Right ventricle myocardium inferior (tissue), 1 donor: ENCODE data around the gene SOX1. TPM values are rescaled to one million over a fixed set of nuclear protein-coding genes. Genes with fewer than 3 reads are reported as not detected.

Experiments
- ATAC-seq: fragments of 200-7000 bp; cut with Tn5 transposase; one replicate; pipeline ENCODE4 v1.9.1; 2020; ENCODE audit warnings: mild to moderate bottlenecking, moderate library complexity
- DNase-seq: peaks from one replicate; pipeline ENCODE4 v3.0.0; 2021; ENCODE audit errors: missing footprints
- intact Hi-C: fragments of 100-400 bp; cut with DNase I; formaldehyde crosslinking; loops from one replicate; pipeline ENCODE4 v1.11.0; 2022
- total RNA-seq: library from RNA; stranded (reverse); fragmentation: NEBNext Ultra II Directional; extraction: Animal tissue kit (Norgen Biotek cat#: 25700); gene quantifications from one replicate; pipeline ENCODE4 v1.2.1, GENCODE V29; 2021
- donor health status: DM: no; HTN: yes; CAD: no; lungs with severe emphysema.

Gene SOX1
- total RNA-seq, 1 donor from 2014 or later, result not detected

- peak; percentile 45 for DNase-seq
- intact Hi-C loops, result no loop called here
- no peak for ATAC-seq
These were observed 34.5 kb downstream of the SOX1 start for GRCh38 chr13:112101360-112101930.

GRCh38 chr13:112102243-112102642 is 35.3 kb downstream of the SOX1 start:
- intact Hi-C loops, result no loop called here
- ATAC-seq (no peak), DNase-seq (peak; percentile 43)

DNA sequence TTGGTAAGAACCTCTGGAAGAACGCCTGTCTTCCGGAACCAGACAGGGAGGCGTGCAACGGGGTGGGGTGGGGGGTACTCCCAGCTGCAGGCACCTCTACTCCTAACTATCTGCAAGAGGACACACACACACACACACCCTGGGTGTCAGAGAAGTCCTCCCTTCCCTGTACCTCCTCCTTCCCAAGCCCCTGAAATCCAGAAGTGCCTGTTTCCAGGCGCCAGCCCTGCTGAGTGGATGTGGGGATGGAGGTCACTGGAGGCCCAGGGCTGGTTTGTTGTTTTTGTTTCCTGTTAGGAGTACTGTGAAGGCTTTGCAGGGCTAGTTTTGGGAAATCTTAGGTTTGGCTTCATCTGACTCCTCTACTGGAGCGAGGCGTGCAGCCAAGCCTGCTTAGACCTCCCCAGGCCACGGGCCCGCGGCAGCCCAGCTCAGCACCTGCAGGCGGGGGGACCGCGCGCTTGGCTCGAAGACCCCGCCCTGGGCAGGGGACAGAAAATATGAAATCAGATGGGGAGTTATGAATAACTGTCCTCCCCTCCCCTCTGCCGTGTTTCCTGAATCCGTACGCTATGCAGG is 36.4 kb downstream of the SOX1 start:
- intact Hi-C loops, result no loop called here
- DNase-seq (peak; percentile 45), ATAC-seq (no peak)

GRCh38 chr13:112103961-112104880 is 37.3 kb downstream of the SOX1 start:
- intact Hi-C loops, result no loop called here
- ATAC-seq, result no peak
- no peak for DNase-seq

DNA sequence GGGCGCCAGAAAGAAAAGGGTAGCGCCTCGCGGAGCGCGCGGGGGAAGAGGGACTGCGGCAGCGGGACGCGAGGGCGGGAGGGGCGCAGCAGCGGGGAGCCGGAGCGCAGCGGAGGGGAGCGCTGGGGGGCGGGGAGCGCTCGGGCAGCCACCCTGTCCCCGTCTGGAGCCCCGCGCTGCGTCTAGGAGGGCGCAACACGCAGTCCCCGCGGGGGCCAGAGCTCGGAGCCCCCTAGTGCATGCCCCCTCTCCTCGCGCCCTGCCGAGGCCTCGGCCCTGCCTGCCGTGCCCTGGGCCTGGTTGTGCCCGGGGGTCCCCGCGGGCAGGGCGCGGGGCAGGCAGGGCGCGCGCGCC is 37.9 kb downstream of the SOX1 start:
- no peak for DNase-seq
- no peak for ATAC-seq
- intact Hi-C loops, result no loop called here

- intact Hi-C loops, result no loop called here
- no peak for DNase-seq
- no peak for ATAC-seq
These were observed 38.3 kb downstream of the SOX1 start for GRCh38 chr13:112105244-112105681.

GRCh38 chr13:112105892-112106291 is 38.9 kb downstream of the SOX1 start:
- ATAC-seq (no peak), DNase-seq (no peak)
- intact Hi-C loops, result no loop called here

- ATAC-seq, result no peak
- intact Hi-C loops, result no loop called here
- DNase-seq, result peak; percentile 43
These were observed 39.7 kb downstream of the SOX1 start for GRCh38 chr13:112106478-112107141.

GRCh38 chr13:112107289-112107688 is 40.3 kb downstream of the SOX1 start:
- DNase-seq, result peak; percentile 37
- intact Hi-C loops, result no loop called here

GRCh38 chr13:112110479-112110878 is 43.5 kb downstream of the SOX1 start:
- ATAC-seq (no peak), DNase-seq (no peak)
- intact Hi-C loops, result no loop called here

More at GRCh38 chr13:112107289-112107688, 40.3 kb downstream of the SOX1 start:
- no peak for ATAC-seq

- intact Hi-C loops, result no loop called here
- no peak for DNase-seq
- no peak for ATAC-seq
These were observed 44.4 kb downstream of the SOX1 start for GRCh38 chr13:112111239-112111857.

- ATAC-seq, result no peak
- intact Hi-C loops, result no loop called here
These were observed 45.8 kb downstream of the SOX1 start for GRCh38 chr13:112112534-112113276.

GRCh38 chr13:112113348-112113747 is 46.4 kb downstream of the SOX1 start:
- no peak for ATAC-seq
- intact Hi-C loops, result no loop called here
- no peak for DNase-seq

More at GRCh38 chr13:112112534-112113276, 45.8 kb downstream of the SOX1 start:
- DNase-seq, result no peak

DNA sequence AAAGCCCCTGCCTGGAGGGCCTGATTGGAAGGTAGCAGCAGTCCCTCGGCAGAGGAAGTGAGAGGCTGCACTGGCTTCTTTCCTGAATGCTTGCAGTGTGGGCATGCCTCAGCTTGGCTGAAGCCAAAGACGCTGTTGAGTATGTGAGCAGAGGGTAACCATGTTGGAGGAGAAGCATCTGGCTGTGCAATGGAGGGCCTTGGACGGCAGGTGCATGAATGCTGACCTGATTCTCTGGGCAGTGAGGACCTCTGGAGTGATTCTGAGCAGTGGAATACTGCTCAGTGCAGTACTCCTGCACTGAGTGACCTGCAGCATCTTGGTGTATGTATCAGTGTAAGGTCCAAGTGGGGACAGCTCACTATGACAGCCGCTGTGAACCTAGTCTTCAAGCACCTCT is 46.9 kb downstream of the SOX1 start:
- ATAC-seq (no peak), DNase-seq (no peak)
- intact Hi-C loops, result no loop called here

- intact Hi-C loops, result no loop called here
- ATAC-seq, result no peak
- DNase-seq, result peak; percentile 9
These were observed 47.4 kb downstream of the SOX1 start for GRCh38 chr13:112114391-112114790.

DNA sequence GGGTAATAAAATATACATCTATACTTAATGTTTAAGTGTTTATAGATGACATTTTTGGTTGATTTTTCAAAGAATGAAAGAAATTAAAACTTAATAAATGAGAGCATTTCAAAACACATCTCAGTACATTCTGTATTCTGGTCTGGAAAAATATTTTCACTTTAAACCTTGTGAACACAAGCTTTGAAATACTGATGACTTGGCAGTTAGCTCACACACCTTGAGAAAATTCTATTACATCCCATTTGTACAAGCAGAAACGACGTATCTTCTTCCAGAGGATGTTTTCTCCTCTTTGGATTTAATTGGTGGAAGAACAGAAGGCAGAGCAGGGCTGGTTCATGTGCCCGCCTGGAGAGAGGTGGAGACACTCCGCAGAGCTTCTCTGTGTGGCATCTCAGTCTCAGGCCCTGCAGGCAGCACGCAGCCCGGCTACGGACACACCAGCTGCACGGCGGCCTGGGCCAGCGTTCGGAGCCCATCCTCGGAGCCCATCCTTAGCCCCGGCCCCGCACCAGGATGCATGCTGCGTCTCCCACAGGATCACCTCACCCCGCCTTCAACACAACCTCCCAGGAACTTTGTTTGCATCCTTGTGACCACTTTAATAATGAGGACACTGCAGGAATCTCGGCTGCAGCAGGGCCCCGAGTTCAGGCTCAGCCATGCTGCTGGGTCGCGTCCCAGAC is 48.6 kb downstream of the SOX1 start:
- DNase-seq, result peak; percentile 34
- intact Hi-C loops, result no loop called here
- ATAC-seq, result no peak

- peak; percentile 27 for DNase-seq
- no peak for ATAC-seq
- intact Hi-C loops, result no loop called here
These were observed 49.4 kb downstream of the SOX1 start for GRCh38 chr13:112116187-112116950.
